Jurkat, Clone E6-1 (cell line): ENCODE results near the gene CCDC138.
A peak's percentile ranks its signal among the peaks of the same experiment; 100 is the strongest.

Source experiments
- DNase-seq: peaks from one replicate; pipeline ENCODE4 v3.0.0-alpha.2; 2011; ENCODE audit warnings: low read depth, low spot score
- H3K4me3 ChIP-seq: 2 replicates; pipeline ENCODE4 v1.5.1; 2011; ENCODE audit warnings: mild to moderate bottlenecking, low read length, control low read depth, moderate library complexity

CCDC138 gene

DNA sequence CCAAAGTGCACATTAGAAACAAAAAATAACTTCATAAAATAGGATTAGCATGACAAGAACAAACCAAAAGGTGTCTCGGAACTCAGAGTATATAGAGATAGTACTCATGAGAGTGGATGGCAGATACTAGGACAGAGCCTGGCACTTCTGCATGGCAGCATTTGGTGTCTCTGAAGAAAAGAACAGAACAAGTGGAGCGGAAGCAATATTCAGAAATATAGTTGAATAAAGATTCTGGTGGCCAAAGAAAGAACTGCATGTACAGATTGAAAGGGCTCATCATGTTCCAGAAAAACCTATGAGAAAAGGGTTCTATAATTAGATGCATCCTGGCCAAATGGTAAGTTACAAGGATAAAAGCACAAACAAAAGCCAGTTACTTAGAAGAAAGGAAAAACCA lies 90.9 kb downstream of the CCDC138 start:
- no peak for DNase-seq
- H3K4me3 ChIP-seq, result no peak overlapping the region

DNA sequence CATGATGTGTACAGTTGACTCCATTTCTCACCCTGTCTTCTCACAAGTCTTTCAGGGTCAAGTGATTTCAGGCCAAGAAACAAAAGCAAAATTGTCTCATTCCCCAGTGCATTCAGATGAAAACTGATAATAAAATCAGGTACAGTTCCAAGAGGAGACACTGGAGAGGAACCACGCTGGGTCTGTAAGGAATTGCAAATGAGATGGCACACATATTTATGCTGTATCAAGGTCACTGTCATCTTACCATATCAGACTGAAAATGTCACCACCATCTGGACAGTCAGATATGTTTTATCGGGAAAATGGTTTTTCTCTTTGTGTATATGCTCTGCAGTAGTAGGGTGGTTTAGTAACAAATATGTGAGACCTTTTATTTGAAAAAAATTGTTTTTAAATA lies 91.7 kb downstream of the CCDC138 start:
- no peak for DNase-seq
- no peak overlapping the region for H3K4me3 ChIP-seq

DNA sequence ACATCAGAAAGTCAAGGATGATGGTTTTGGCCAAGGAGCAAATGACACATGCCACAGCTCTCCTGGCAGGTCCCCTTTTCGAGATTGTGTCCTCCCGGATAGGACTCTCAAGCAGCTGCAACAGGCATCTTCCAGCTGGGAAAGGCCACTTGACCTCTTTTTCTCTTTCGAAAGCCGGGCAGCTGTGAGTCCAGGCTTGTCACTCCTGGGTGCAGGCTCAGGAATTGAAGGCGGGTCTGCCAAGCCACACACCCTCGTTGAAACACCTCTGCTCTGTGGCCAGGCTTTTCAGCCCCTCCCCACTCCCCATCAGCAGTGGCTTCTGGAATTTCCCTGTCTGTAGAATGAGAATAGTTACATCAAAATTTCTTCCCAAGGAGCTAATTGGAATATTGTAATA lies 98.0 kb downstream of the CCDC138 start:
- DNase-seq, result no peak
- no peak overlapping the region for H3K4me3 ChIP-seq

DNA sequence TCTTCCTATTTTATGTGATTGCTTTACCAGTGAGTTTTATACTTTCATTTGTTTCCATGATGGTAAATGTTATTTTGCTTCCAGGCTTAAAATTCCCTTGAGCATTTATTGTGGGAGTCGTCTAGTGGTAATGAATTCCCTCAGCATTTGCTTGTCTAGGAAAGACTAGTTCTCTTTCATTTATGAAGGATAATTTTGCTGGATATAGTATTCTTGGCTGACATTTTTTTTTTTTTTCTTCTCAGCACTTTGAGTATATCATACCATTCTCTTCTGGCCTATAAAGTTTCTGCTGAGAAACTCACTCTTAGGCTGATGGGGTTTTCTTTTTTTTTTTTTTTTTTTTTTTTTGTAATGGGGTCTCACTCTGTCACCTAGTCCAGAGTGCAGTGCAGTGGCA lies 103.3 kb downstream of the CCDC138 start:
- no peak for DNase-seq
- H3K4me3 ChIP-seq, result no peak overlapping the region

DNA sequence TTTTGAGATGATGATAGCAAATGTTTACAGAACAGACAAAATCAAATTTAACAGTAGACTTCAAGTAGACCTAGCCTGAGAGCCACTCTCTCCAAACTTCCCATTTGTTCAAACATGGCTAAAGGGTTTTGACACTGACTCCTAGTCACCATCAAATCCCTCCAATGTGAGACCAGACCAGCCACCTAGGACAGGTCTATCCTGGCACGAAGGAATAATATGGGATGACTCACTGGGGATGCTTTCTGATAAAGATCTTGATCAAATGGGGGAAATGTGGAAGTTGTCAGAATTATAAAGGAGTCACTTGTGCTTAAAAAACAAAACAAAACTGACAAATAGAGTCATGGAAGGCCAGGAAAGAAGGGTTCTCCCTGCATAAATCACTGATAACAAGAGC lies 106.7 kb downstream of the CCDC138 start:
- no peak overlapping the region for H3K4me3 ChIP-seq
- no peak for DNase-seq

DNA sequence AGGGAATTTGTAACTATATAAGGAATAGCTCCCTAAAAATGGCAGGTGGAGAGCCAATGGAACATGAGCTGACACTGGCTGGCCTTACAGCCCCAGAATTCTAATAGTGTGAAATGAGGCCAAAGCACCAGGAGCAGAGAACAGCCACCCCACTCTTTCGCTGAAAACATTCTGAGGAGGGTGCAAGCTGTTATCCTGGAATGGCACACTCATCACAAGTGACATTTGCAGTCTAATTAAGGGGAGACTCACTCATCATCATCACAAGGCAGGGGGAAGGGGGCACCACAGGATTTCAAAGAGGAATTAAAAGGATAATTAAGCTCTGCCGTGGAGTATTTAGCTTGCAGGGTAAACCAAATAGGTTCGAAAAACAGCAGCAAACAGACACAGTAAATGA lies 108.2 kb downstream of the CCDC138 start:
- H3K4me3 ChIP-seq, result no peak overlapping the region
- no peak for DNase-seq

DNA sequence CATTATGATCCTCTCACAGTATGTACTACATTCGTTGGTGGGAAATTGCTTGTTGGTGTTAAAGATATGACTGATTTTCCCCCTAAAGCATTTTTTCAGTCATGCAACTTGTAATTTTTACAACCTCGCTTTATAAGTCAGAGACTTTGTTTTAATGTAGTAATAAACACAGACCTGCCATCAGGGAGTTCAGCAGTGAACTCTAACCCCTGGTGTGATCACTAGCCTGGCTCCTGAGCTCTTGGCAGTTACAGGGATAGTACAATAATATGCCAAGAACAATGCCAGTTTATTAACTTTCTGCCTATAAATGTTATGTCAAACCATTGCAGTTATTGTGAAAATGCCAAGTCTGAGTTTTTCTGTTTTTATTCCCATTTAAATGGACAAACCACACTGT lies 108.6 kb downstream of the CCDC138 start:
- no peak overlapping the region for H3K4me3 ChIP-seq
- DNase-seq, result no peak

DNA sequence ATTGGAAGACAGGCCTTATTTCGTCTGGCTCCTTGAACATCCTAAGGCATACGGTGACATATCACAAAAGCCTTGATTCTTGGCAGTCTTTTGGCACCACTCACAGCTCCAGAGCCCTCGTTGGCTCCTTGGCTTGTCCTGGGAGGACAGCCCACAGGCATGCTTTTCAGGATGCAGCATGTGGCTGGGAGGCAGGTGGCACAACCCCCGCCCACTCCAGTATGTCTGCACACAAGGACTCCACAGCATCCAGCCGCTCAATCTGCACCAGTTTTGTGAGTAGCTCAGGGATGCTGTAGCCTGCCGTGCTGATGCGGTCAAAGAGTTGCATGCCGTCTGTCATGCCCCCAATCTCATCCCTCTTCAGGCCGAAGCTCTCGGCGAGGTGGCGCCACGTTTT lies 110.2 kb downstream of the CCDC138 start:
- DNase-seq, result no peak
- H3K4me3 ChIP-seq, result no peak overlapping the region

DNA sequence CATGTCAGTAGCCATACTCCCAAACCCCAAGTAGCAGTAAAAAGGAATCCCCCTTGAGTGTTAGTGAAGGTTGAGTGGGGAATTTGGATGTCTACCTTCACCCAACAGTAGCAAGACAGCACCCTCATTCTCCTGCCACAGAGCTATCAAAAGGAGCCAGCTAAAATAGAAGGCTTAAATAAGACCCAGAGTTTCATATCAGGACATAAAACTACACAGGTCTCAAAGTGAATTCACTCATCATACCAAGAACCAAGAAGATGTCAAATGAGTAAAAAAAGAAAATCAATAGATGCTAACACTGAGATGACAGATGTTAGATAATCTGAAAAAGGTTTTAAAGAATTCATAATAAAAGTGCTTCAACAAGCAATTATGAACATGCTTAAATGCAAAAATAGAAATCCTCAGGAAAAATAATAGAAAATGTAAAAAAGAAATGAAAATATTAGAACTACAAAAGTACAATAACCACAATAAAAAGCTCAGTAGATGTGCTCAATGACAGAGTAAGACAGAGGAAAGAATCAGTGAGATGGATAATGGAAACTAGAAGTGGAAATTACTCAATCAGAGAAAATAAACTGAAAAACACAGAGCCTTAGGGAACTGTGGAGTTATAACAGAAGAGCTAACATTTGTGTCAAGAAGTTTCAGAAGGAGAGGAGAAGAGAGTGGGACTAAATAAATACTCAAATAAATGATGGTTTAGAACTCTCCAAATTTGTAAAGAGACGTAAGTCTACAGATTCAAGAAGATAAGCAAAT lies 111.9 kb downstream of the CCDC138 start:
- no peak overlapping the region for H3K4me3 ChIP-seq
- DNase-seq, result no peak

DNA sequence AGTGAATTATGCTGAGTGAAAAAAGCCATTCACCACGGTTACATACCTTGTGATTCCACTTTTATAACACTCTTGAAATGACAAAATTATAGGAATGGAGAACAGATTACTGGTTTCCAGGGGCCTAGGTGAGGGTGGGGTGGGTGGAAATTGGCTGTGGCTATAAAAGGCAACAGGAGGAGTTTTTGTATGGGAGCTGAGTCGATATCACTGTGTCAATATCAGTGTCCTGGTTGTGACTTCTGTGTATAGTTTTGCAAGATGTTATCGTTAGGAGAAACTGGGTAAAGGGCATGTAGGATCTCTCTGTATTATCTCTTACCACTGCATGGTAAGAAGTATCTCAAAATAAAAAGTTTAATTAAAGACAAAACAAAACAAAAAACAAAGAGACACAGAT lies 118.1 kb downstream of the CCDC138 start:
- DNase-seq, result no peak
- H3K4me3 ChIP-seq, result no peak overlapping the region

DNA sequence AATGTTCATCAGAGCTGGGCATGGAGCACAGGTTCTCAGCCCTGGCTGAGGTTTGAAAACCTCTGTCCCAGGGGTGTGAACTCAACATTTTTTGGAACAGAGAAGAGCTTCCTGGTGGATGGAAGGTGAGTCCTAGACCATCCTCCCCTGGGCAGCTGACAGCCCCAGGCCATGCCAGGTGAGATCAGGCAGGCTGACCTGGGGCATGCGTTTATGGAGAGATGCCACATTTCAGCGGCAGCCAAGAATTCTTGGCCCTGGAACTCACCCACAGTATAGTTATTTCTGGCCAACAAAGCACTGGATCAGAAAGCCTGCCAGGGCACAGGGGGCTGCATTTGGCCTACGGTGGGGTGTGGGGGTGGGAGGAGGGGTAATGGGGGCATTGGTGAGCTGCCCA lies 118.6 kb downstream of the CCDC138 start:
- DNase-seq, result no peak
- no peak overlapping the region for H3K4me3 ChIP-seq

DNA sequence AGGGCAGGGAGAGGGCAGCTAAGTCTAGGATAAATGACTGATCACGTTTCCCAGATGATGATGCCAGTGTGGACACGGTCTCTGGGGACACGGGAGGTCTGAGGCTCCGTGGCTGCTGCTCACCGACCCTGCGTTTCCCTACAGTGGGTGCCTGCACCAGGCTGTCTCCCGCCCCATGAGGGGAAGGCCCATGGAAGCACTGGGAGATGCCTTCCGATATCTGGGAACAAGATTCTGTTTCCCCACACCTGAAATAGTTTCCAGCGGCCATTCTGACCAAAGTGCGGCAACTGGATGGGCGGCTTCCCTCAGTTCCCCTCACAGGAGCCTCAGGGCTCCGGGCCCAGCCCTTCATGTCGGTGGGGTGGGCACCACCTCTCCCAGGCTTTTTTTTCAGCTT lies 119.3 kb downstream of the CCDC138 start:
- no peak for DNase-seq
- no peak overlapping the region for H3K4me3 ChIP-seq

DNA sequence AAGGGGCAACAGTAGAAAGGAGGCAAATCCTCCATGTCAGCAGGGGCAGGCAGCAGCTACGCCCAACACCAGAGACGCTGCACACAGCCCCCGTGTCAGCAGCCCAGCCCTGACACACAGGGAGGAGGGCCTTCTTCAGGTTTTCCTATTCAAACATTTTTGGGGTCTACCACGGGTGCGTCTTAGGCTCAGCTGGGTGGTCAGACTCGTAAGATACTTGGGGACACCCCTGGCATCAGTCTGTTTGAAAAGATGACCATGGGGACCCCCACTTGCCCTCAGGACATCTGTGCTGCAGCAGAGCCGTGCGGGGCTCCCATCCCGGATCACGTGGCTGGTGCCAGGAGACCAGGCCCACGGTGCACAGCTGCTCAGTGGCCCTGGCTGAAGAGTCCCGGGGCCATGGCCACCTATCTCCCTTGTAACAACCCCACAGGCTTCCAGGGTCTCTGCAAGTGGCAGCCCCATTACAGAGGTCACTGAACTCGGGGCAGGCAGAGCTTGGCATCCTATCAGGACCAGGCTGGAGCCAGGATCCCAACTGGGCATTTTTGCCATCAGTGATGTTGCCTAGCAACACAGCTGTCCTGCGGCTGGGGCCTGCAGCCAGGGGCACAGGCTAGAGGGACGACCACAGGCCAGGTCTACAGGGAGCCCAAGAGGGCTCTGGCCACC lies 120.0 kb downstream of the CCDC138 start:
- no peak overlapping the region for H3K4me3 ChIP-seq
- no peak for DNase-seq

DNA sequence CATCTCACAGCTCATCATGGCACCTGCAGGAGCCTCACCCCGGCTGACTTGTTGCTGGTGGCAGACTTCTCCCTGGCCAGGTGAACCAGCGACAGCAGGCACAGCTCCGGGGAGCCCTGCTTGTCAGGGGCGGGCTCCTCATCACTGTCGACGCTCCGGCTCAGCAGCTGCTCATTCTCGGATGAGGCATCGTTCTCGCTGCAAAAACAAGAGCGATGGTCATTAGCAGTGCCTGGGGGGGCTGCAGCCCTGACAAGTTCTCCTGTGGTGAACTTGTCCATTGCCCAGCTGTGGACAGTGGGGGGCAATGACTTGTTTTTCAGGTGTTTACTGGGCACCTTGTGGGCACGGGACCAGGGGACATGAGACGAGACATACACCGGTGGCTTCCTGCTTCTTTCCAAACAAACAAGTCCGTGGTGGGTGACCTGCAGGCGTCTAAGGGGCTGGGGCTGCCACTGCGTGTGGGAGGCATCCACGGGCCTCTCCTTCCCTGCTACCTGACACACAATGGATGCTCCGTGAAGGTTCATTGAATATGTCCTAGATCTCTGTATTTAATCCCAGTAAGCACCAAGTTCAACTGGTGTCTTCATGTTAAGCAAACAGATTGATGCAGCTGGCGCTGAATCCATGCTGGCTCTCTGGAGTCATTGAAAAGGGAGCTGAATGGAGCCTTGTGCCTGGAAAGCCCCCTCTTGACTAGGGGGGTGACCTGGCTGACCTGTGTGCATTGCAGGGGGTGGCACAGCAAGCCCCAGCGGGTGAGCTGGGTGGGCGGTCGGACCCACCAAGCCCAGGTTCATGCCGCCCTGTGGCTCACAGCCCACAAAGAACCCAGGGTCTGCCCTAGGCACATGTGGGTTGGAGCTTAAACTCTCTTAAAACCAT lies 121.5 kb downstream of the CCDC138 start:
- no peak overlapping the region for H3K4me3 ChIP-seq
- DNase-seq, result no peak

DNA sequence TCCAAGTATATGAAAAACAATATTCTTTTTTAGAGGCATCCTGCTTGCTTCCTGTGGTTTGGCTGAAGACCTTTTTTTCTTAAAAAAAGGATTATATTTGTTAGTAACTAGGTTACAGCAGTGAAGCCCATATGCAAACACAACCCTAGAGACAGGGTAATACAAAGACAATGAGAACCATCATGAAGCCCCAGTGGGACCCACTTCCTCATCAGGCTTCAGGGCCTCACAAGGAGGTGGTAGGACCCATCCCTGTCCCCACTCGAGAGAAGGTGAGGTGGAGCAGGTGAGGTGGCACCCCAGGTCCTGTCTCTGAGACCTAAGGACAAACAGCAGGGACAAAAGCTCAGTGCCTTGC lies 122.1 kb downstream of the CCDC138 start:
- peak; percentile 2 for DNase-seq
- no peak overlapping the region for H3K4me3 ChIP-seq

DNA sequence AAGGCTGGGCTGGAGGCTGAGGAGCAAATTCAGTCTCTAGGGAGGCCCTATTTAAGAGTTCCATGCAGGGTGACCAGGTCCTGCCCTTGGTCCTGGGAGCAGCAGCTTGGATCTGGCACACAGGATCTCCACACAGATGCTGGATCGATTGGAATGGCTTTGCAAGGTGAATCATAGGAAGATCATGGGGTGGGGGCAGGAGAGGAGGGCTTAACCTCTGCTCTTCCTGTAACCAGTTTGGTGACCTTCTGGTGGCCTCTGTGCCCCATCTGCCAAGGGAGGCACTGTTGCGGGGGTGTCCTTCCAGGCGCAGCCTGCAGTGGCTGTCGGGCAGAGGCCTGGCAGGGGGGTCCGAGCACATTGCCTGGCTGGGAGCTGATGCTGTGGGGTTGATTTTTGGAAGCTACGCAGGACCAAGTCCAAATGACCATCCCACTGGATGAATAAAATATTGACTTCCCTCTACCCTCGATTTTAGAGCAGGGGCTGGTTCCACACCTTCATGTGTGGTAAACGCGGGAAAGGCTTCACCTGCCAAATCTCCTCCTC lies 122.8 kb downstream of the CCDC138 start:
- no peak overlapping the region for H3K4me3 ChIP-seq
- no peak for DNase-seq

DNA sequence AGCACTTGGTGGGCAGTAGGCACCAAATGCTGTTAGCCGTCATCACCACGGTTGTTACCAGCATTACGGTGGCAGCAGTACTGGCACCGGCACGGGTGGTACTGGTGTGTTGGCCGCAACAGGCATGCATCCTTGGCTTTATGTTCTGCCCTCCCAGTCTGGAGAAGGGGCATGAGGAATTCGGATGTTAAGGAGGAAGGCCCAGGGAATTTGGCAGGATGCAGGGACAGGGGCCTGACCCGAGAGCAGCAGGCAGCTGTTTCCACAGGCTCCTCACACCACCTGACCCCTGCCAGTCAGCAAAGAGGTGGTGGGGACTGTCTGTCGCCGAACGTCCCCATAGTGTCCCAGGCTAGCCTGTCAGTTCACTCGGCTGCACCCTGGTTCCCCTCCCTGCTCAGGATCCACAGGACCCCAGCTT lies 123.5 kb downstream of the CCDC138 start:
- no peak overlapping the region for H3K4me3 ChIP-seq
- DNase-seq, result no peak

DNA sequence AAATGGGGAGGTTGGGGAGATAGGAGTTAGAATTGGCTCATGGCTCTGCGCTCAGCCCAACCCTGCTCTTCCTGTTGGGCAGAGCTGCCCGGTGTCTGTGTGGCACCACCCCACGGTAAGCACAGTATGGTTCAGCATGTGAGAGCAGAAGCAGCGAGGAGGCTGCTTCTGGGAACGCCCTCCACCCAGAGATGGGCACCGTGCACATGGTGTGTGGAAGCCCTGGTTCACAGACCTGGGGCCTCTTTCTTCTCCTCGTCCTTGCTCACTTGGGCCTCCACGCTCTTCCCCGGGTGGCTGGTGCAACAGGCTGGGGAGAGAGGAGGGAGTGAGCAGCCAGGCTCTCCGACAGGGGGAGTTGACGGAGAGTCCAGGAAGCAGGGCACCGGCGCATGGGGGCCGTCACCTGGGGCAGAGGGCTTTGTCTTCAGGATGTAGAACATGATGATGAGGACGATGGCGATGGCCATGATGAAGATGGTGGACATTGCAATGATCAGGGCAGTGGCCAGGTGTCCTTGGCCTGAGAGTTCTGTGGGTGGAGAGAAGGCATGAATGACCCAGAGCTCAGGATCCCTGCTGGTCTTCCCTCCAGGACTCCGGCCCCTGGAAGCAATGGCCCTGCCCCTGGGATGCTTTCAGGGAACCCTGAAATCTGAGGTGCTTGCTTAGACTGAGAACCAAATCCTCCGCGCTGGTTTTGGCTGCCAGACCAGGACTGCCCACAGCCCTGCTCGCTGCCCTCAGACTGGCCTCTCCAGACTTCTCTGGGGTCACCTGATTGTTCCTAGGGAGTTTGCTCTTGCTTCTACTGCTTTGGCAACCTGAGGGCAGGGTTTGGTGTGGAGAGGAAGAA lies 124.2 kb downstream of the CCDC138 start:
- no peak overlapping the region for H3K4me3 ChIP-seq
- DNase-seq, result no peak

DNA sequence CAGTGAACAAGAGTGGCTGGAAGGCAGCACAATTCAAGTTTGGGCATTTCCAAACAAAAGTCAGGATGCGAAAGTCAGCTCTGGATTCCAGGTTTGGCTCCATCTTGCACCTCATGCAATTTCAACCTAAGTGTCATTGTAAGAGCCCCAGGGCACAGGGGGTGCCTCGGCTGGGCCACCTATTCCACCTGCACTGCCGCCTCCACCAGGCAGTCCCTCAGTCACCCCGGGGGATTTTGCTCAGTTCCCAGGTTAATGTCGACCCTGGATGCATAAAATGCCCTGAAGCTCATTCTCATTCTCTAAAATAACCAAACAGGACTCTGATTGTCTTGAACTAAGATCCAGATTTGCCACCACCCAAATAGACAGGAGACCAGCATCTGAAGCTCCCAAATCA lies 124.8 kb downstream of the CCDC138 start:
- no peak for DNase-seq
- H3K4me3 ChIP-seq, result no peak overlapping the region
